ENCODE results near the gene AMMECR1. TPM values are rescaled to one million over a fixed set of nuclear protein-coding genes. Genes with fewer than 3 reads are reported as not detected.
A peak's percentile ranks its signal among the peaks of the same experiment; 100 is the strongest.
"Not testable (repeated sequence)": the region's sequence is repeated elsewhere in the genome, so short reads cannot be mapped to it uniquely, and the experiment has no call there.

The AMMECR1 gene
- total RNA-seq (2014; rRNA removed; shearing (Covaris generic)), result 33.2 and 34.4 TPM in 2 replicates

DNA sequence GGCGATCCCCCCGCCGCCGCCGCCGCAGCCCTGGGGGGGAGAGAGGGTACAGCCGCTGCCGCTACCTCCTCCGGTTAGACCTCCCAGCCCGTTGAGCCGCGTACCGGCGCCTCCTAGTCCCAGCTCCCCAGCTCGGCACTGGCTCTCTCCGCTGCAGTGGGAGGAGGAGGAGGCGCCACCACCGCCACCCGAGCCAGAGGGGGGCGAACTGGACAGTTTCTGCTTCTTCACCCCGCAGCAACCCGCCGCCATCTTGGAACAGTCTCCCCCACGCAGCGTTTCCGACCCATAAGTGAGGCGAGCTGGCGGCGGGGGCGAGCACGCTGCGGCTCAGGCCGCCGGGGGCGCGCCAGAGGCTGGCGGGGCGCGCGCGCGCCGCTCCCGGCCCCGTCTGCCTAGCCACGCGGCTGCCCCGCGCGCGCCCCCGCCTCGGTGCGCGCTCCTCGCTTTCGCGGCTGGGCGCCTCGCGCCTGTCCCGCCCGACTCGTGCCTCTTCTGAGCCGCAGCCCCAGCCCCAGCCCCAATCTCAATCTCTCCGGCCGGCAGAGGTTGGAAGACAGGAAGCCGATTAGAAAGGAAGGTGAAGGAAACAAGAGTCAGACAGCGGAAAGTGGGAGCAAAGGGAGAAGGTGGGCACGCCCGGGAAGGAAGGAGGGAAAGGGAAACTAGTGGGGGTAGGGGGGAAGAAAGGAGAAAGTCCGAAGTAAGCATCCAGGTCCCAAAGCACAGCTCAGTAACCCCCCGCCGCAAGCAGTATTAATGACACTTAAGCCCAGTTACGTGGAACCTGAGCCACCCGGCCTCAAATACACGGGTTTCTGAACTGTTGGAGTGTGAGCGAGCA is at the start of gene AMMECR1:
Gene AMMECR1, minus strand, starts transcription at position 266 of the 844 bp plus-strand sequence. Its CDS starts 14 bp downstream, at position 252.
- H3K36me3 ChIP-seq (replicated peaks; ENCODE audit: control insufficient read depth, insufficient read depth, low read length), result no peaks in the 10 kb centered on the region
- DNase-seq, result peak; percentile 95

DNA sequence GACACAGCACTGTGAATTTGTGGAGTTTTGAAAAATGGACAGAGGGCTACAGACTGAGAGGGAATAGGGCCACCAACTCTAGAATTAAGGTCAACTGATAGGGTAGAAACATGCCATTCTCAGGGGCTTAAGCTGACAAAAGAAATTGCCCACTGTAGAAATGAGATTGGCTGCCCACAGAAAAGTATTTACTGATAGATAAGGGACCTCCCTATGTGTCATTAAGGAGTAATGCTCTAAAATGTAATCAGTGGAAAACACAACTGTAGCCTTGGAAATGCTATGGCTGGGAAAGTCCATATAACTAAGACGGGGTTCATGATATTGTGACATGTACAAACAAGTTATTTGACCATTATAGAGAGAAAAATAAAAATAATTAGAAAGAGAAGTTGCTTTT is 45.4 kb upstream of the AMMECR1 start:
- H3K27me3 ChIP-seq (ENCODE audit: control insufficient read depth, insufficient read depth, low read length), result no peaks in the 10 kb centered on the region
- H3K4me3 ChIP-seq (ENCODE audit: insufficient read depth, low read depth, low read length), result no peak overlapping the region
- no peak for DNase-seq
- H3K36me3 ChIP-seq (replicated peaks; ENCODE audit: control insufficient read depth, insufficient read depth, low read length), result no peaks in the 10 kb centered on the region

More for the DNA sequence above, at the start of gene AMMECR1:
- peak within 1 kb of the TSS; percentile 85 for H3K4me3 ChIP-seq (ENCODE audit: insufficient read depth, low read depth, low read length)
- H3K27me3 ChIP-seq (ENCODE audit: control insufficient read depth, insufficient read depth, low read length), result no peaks in the 10 kb centered on the region; the same call in 1 of the 2 replicates

- Histone ChIP-seq H3K27me3 (ENCODE audit: control insufficient read depth, insufficient read depth, low read length) (no peaks in the 10 kb centered on the region), H3K36me3 (replicated peaks; ENCODE audit: control insufficient read depth, insufficient read depth, low read length) (no peaks in the 10 kb centered on the region), H3K4me3 (ENCODE audit: insufficient read depth, low read depth, low read length) (no peak overlapping the region)
- no peak for DNase-seq
Observed at GRCh38 chrX:110359273-110359672, 41.4 kb upstream of the AMMECR1 start.

GRCh38 chrX:110358548-110358947 is 40.7 kb upstream of the AMMECR1 start, which contains the start of gene RTL9:
Gene RTL9 (plus strand): TSS chrX:110358848. CDS start chrX:110450618, 91,770 bp downstream.
- DNase-seq, result no peak
- Histone ChIP-seq H3K4me3 (ENCODE audit: insufficient read depth, low read depth, low read length) (no peak within 1 kb of the TSS), H3K36me3 (replicated peaks; ENCODE audit: control insufficient read depth, insufficient read depth, low read length) (no peaks in the 10 kb centered on the region), H3K27me3 (ENCODE audit: control insufficient read depth, insufficient read depth, low read length) (no peaks in the 10 kb centered on the region)

- DNase-seq, result peak; percentile 45
- no peak overlapping the region for H3K4me3 ChIP-seq (ENCODE audit: insufficient read depth, low read depth, low read length)
- no peaks in the 10 kb centered on the region for H3K36me3 ChIP-seq (replicated peaks; ENCODE audit: control insufficient read depth, insufficient read depth, low read length)
- no peaks in the 10 kb centered on the region for H3K27me3 ChIP-seq (ENCODE audit: control insufficient read depth, insufficient read depth, low read length)
Observed at GRCh38 chrX:110346681-110347080, 28.8 kb upstream of the AMMECR1 start.

DNA sequence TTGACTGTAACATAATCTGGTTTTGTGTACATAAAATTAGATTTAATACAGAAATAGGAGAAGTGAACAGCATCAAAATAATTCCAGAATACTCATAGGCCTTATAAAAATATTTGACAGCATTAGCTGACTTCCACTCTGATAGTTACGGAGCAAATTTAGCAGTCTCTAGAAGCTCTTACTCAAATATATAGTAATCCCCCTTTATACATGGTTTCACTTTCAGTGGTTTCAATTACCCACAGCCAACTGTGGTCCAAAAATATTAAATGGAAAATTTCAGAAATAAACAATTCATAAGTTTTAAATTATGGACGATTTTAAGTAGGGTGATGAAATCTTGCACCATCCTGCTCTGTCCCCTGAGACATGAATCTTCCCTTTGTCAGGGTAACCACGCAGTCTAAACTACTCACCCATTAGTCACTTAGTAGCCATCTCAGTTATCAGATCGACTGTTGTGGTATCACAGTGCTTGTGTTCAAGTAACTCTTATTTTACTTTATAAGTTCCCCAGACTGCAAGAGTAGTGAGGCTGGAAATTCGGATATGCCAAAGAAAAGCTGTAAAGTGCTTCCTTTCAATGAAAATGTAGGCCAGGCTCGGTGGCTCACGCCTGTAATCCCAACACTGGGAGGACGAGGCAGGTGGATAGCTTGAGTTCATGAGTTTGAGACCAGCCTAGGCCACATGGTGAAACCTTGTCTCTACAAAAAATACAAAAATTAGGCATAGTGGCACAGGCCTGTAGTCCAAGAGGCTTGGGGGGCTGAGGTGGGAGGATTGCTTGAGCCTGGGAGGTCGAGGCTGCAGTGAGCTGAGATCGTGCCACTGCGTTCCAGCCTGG is 23.5 kb upstream of the AMMECR1 start:
- Histone ChIP-seq H3K36me3 (replicated peaks; ENCODE audit: control insufficient read depth, insufficient read depth, low read length) (no peaks in the 10 kb centered on the region), H3K27me3 (ENCODE audit: control insufficient read depth, insufficient read depth, low read length) (no peaks in the 10 kb centered on the region), H3K4me3 (ENCODE audit: insufficient read depth, low read depth, low read length) (no peak overlapping the region)
- DNase-seq, result no peak

DNA sequence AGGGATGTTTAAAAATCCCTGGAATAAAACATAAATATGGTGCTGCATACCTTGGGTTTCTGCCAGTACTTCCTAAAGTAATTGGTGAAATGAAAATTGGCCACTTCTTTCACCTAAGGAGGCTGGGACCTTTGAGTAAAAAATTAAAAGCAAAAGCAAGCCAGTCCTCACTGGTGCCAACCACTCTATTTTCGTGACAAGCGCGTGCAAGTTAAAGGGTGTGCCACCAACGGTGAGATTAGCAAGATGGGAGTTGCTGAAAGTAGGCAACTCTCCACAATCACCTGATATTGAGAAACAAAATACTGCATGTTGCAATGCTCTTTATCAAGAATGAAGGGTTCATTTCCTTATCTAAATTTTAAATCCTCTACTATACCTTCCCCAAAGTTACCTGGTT is 21.1 kb upstream of the AMMECR1 start:
- no peaks in the 10 kb centered on the region for H3K27me3 ChIP-seq (ENCODE audit: control insufficient read depth, insufficient read depth, low read length)
- no peak for DNase-seq
- H3K36me3 ChIP-seq (replicated peaks; ENCODE audit: control insufficient read depth, insufficient read depth, low read length), result no peaks in the 10 kb centered on the region
- no peak overlapping the region for H3K4me3 ChIP-seq (ENCODE audit: insufficient read depth, low read depth, low read length)

GRCh38 chrX:110333458-110333857 is 15.6 kb upstream of the AMMECR1 start:
- H3K27me3 ChIP-seq (ENCODE audit: control insufficient read depth, insufficient read depth, low read length); H3K36me3 ChIP-seq (replicated peaks; ENCODE audit: control insufficient read depth, insufficient read depth, low read length); H3K4me3 ChIP-seq (ENCODE audit: insufficient read depth, low read depth, low read length); DNase-seq: not testable (repeated sequence)

GRCh38 chrX:110331444-110332030 is 13.7 kb upstream of the AMMECR1 start:
- DNase-seq, result no peak
- Histone ChIP-seq H3K4me3 (ENCODE audit: insufficient read depth, low read depth, low read length) (no peak overlapping the region), H3K27me3 (ENCODE audit: control insufficient read depth, insufficient read depth, low read length) (no peaks in the 10 kb centered on the region), H3K36me3 (replicated peaks; ENCODE audit: control insufficient read depth, insufficient read depth, low read length) (no peaks in the 10 kb centered on the region)

DNA sequence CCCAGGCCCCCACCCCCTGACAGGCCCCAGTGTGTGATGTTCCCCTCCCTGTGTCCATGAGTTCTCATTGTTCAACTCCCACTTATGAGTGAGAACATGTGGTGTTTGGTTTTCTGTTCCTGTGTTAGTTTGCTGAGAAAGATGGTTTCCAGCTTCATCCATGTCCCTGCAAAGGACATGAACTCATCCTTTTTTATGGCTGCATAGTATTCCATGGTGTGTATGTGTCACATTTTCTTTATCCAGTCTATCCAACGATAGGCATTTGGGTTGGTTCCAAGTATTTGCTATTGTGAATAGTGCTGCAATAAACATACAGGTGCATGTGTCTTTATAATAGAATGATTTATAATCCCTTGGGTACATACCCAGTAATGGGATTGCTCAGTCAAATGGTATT is 10.7 kb upstream of the AMMECR1 start:
- not testable (repeated sequence) for H3K4me3 ChIP-seq (ENCODE audit: insufficient read depth, low read depth, low read length); DNase-seq; H3K36me3 ChIP-seq (replicated peaks; ENCODE audit: control insufficient read depth, insufficient read depth, low read length); H3K27me3 ChIP-seq (ENCODE audit: control insufficient read depth, insufficient read depth, low read length)

GRCh38 chrX:110327336-110327735 is 9.5 kb upstream of the AMMECR1 start:
- H3K4me3 ChIP-seq (ENCODE audit: insufficient read depth, low read depth, low read length), result no peak overlapping the region
- no peaks in the 10 kb centered on the region for H3K27me3 ChIP-seq (ENCODE audit: control insufficient read depth, insufficient read depth, low read length)
- H3K36me3 ChIP-seq (replicated peaks; ENCODE audit: control insufficient read depth, insufficient read depth, low read length), result no peaks in the 10 kb centered on the region
- DNase-seq, result no peak

GRCh38 chrX:110326712-110327111 is 8.8 kb upstream of the AMMECR1 start:
- no peak for DNase-seq
- H3K27me3 ChIP-seq (ENCODE audit: control insufficient read depth, insufficient read depth, low read length), result no peaks in the 10 kb centered on the region
- H3K36me3 ChIP-seq (replicated peaks; ENCODE audit: control insufficient read depth, insufficient read depth, low read length), result no peaks in the 10 kb centered on the region
- no peak overlapping the region for H3K4me3 ChIP-seq (ENCODE audit: insufficient read depth, low read depth, low read length)

- H3K36me3 ChIP-seq (replicated peaks; ENCODE audit: control insufficient read depth, insufficient read depth, low read length), result no peaks in the 10 kb centered on the region
- H3K4me3 ChIP-seq (ENCODE audit: insufficient read depth, low read depth, low read length), result no peak overlapping the region
- DNase-seq, result no peak
- H3K27me3 ChIP-seq (ENCODE audit: control insufficient read depth, insufficient read depth, low read length), result no peaks in the 10 kb centered on the region; the same call in 1 of the 2 replicates
Observed at GRCh38 chrX:110322603-110323002, 4.7 kb upstream of the AMMECR1 start.

DNA sequence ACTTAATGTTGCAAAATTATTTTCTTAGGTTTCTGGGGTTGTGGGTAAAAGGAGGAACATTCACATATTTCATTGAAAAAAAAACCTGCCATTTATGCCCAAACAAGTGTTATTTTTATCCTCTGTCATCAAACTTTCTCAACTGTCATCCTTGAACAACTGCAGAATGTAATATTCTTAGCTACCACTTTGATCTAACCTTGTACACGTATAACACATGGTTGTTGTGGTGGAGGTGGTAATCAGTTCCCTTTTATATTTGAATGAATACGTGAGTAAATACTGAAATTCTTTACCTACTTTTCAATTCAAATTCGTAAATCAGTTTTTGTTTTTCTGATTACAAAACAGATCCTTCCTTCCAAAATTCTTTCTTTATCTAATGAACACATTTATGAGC is 3.8 kb upstream of the AMMECR1 start:
- no peak overlapping the region for H3K4me3 ChIP-seq (ENCODE audit: insufficient read depth, low read depth, low read length)
- DNase-seq, result no peak
- no peaks in the 10 kb centered on the region for H3K36me3 ChIP-seq (replicated peaks; ENCODE audit: control insufficient read depth, insufficient read depth, low read length)
- no peaks in the 10 kb centered on the region; the same call in 1 of the 2 replicates for H3K27me3 ChIP-seq (ENCODE audit: control insufficient read depth, insufficient read depth, low read length)
